Upper lobe of right lung (tissue), 1 donor: Measurements from ENCODE around the gene FLRT3. TPM values are rescaled to one million over a fixed set of nuclear protein-coding genes. Genes with fewer than 3 reads are reported as not detected.

Experiments used
- ATAC-seq: fragments of 200-7000 bp; cut with Tn5 transposase; one replicate; pipeline ENCODE4 v1.9.1; 2020; ENCODE audit warnings: mild to moderate bottlenecking, moderate library complexity
- DNase-seq: peaks from one replicate; pipeline ENCODE4 v3.0.0-alpha.2; 2020
- H3K27ac ChIP-seq: fragments of 200-600 bp; one replicate; pipeline ENCODE4 v1.8.0; 2022
- H3K27me3 ChIP-seq: fragments of 200-600 bp; one replicate; pipeline ENCODE4 v1.8.0; 2022; ENCODE audit warnings: mild to moderate bottlenecking
- H3K36me3 ChIP-seq: fragments of 200-600 bp; one replicate; pipeline ENCODE4 v1.8.0; 2022
- H3K4me1 ChIP-seq: fragments of 200-600 bp; one replicate; pipeline ENCODE4 v1.8.0; 2022
- H3K4me3 ChIP-seq: fragments of 200-600 bp; one replicate; pipeline ENCODE4 v1.8.0; 2022; ENCODE audit warnings: mild to moderate bottlenecking
- H3K9me3 ChIP-seq: fragments of 200-600 bp; one replicate; pipeline ENCODE4 v1.8.0; 2022
- CTCF ChIP-seq: fragments of 200-600 bp; IDR thresholded peaks from one replicate; pipeline ENCODE4 v1.8.0; 2022; ENCODE audit warnings: antibody characterized with exemption
- intact Hi-C: fragments of 100-400 bp; cut with DNase I; formaldehyde crosslinking; loops from one replicate; pipeline ENCODE4 v1.11.0; 2022
- total RNA-seq: library from RNA; stranded (reverse); fragmentation: NEBNext Ultra II Directional; extraction: Animal tissue kit (Norgen Biotek cat#: 25700); gene quantifications from one replicate; pipeline ENCODE4 v1.2.1, GENCODE V29; 2021
- donor health status: DM: no; HTN: yes; CAD: no; lungs with severe emphysema.

Gene FLRT3
- total RNA-seq, 1 donor from 2014 or later = 71.2 TPM

- peak; percentile 52 for ATAC-seq
- Histone ChIP-seq H3K9me3 (no peaks in the 10 kb centered on the region), H3K4me1 (no peaks in the 10 kb centered on the region), H3K27me3 (no peaks in the 10 kb centered on the region), H3K4me3 (no peak overlapping the region), H3K36me3 (no peaks in the 10 kb centered on the region), H3K27ac (no peak overlapping the region)
- DNase-seq = no peak
- no peak for TF ChIP-seq CTCF
- intact Hi-C loops = no loop called here
Observed at GRCh38 chr20:14288341-14289330, 48.8 kb downstream of the FLRT3 start.

DNA sequence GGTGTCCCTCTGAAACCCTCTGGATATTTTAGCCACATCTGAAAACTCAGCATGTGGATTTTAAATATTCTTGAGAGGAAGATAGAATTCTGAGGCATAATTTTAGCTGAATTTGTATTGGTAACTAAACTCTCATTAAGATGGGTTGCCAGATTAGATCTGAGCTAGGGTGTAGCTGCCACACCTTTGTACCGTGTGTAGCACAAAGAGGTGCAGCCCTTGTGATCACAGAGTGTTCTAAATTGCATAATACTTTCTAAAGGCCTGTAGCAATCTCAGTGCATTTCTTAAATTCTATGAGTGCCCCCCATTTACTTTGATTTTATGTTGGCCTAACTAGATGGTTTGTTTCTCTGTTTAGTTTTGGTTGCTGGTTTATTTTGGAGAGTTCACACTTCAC lies 53.0 kb downstream of the FLRT3 start:
- H3K36me3 ChIP-seq = no peaks in the 10 kb centered on the region
- TF ChIP-seq CTCF = no peak
- DNase-seq (no peak), ATAC-seq (peak; percentile 70)
- no peaks in the 10 kb centered on the region for H3K9me3 ChIP-seq
- no peak overlapping the region for H3K27ac ChIP-seq
- H3K4me3 ChIP-seq = no peak overlapping the region
- intact Hi-C loops = no loop called here
- no peaks in the 10 kb centered on the region for H3K27me3 ChIP-seq
- H3K4me1 ChIP-seq = no peaks in the 10 kb centered on the region

DNA sequence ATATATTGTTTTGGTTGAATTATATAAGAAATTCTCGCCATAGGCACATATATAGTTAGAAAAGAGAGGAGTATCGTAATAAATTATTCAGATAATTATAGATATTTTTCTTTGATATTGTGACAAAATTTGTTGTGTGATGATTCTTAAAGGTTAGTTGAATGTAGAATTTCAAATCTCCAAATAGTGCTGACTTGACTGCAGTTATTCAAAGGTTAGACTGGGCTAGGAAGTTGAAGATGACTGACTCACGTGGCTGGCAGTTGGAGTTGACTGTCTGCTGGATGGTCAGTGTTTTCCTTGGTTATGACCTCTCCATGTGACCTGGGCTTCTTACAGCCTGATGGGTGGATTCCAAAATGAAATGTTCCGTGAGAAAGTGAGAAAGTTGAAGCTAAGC lies 55.3 kb downstream of the FLRT3 start:
- ATAC-seq = no peak
- TF ChIP-seq CTCF = no peak
- Histone ChIP-seq H3K27me3 (no peaks in the 10 kb centered on the region), H3K36me3 (no peaks in the 10 kb centered on the region), H3K4me1 (no peaks in the 10 kb centered on the region), H3K9me3 (no peaks in the 10 kb centered on the region), H3K4me3 (no peak overlapping the region), H3K27ac (no peak overlapping the region)
- DNase-seq = no peak
- intact Hi-C loops = no loop called here
